ENCODE measurements around the gene THAP4.
"Not testable (repeated sequence)": the region's sequence is repeated elsewhere in the genome, so short reads cannot be mapped to it uniquely, and the experiment has no call there.

GRCh38 chr2:241662731-241663130 is 25.8 kb upstream of the THAP4 start:
- TF ChIP-seq PATZ1 (CRISPR knock-in tag; IDR thresholded peaks at IDR 0.05; ENCODE audit: borderline replicate concordance); BACH2 (CRISPR knock-in tag; IDR thresholded peaks at IDR 0.05; ENCODE audit: borderline replicate concordance); TOX (CRISPR knock-in tag; IDR thresholded peaks at IDR 0.05; ENCODE audit: borderline replicate concordance); ZFP3 (CRISPR knock-in tag; IDR thresholded peaks at IDR 0.05); CREB5 (CRISPR knock-in tag; IDR thresholded peaks at IDR 0.05; ENCODE audit: low read depth); CSDC2 (CRISPR knock-in tag; IDR thresholded peaks at IDR 0.05); ZNF8 (CRISPR knock-in tag; IDR thresholded peaks at IDR 0.05); ARNTL (CRISPR knock-in tag; IDR thresholded peaks at IDR 0.05; ENCODE audit: borderline replicate concordance, low read depth): not testable (repeated sequence)
